Measurements from ENCODE around the gene DTNB.

GRCh38 chr2:25385910-25386309, 287.5 kb downstream of the DTNB start:
- TF ChIP-seq CTCF (IDR thresholded peaks at IDR 0.05; ENCODE audit: insufficient read depth, low read length), result no peak
- no peak for TF ChIP-seq POLR2AphosphoS5 (IDR thresholded peaks at IDR 0.05; ENCODE audit: low read depth)
